Mucosa of descending colon (tissue), 3 donors: Measurements from ENCODE around the gene PAM. TPM values are rescaled to one million over a fixed set of nuclear protein-coding genes. Genes with fewer than 3 reads are reported as not detected.

Experiments
- ATAC-seq: fragments of 200-7000 bp; cut with Tn5 transposase; one replicate; pipeline ENCODE4 v1.9.1; 2020; ENCODE audit warnings: mild to moderate bottlenecking, moderate library complexity
- DNase-seq, 3 donors: peaks; one replicate each; pipeline ENCODE4 v3.0.0-alpha.2; 2020
- H3K36me3 ChIP-seq: fragments of 200-600 bp; one replicate; pipeline ENCODE4 v1.8.0; 2021; ENCODE audit warnings: low read depth, mild to moderate bottlenecking
- H3K4me1 ChIP-seq: fragments of 200-600 bp; one replicate; pipeline ENCODE4 v1.8.0; 2021; ENCODE audit warnings: low read depth, mild to moderate bottlenecking
- H3K4me3 ChIP-seq: fragments of 200-600 bp; one replicate; pipeline ENCODE4 v1.8.0; 2021; ENCODE audit warnings: mild to moderate bottlenecking
- H3K9me3 ChIP-seq: fragments of 200-600 bp; one replicate; pipeline ENCODE4 v1.8.0; 2021; ENCODE audit warnings: mild to moderate bottlenecking
- CTCF ChIP-seq: fragments of 200-600 bp; IDR thresholded peaks from one replicate; pipeline ENCODE4 v1.8.0; 2022; ENCODE audit warnings: antibody characterized with exemption, mild to moderate bottlenecking
- intact Hi-C, 2 donors: fragments of 100-400 bp; cut with DNase I in 1 of 2; cut with micrococcal nuclease in 1 of 2; formaldehyde crosslinking; loops; one replicate each; pipeline versions ENCODE4 v1.11.0 to v1.11.1; 2022; cut with DNase I, micrococcal nuclease
- total RNA-seq, 3 donors: library from RNA; stranded (reverse); fragmentation: NEBNext Ultra II Directional in 2 of 3; extraction: Animal tissue kit (Norgen Biotek cat#: 25700) in 2 of 3; gene quantifications; one replicate each; pipeline versions ENCODE4 v1.2.1 to v1.2.4, GENCODE V29; 2021 to 2023
- donor health status: DM: no; HTN: no; CAD: no; lungs with moderate emphysema.
- donor health status: DM: no; HTN: no; CAD: no.
- donor health status: DM: no; HTN: yes; CAD: no.

Gene PAM
- total RNA-seq, 3 donors from 2014 or later, result 59.7 to 164 (median 64.4) TPM

- H3K36me3 ChIP-seq, result no peaks in the 10 kb centered on the region
- H3K4me1 ChIP-seq, result no peaks in the 10 kb centered on the region
- no peak for TF ChIP-seq CTCF
- no peaks in the 10 kb centered on the region for H3K9me3 ChIP-seq
- peak; percentile 89 for ATAC-seq
- peak in 1 of 3 donors; percentile 10 for DNase-seq
- intact Hi-C loops, result no loop called here
- H3K4me3 ChIP-seq, result no peak overlapping the region
Observed at GRCh38 chr5:102807878-102808502, 52.9 kb downstream of the PAM start.

DNA sequence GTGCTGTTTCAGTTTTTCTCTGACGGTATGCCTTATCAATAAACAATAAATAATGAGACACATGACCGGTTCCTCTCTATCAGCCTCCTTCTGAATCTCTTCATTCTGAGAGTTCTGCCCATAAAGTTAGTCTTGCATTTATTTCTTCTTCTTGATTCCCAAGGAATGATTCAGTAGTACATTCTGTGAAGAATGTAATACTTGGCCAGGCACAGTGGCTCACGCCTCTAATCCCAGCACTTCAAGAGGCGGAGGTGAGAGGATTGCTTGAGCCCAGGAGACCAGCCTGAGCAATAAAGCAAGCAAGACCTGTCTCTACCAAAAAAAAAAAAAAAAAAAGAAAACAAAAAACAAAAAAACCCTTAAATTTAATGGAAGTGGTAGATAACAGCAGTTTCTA, 53.9 kb downstream of the PAM start:
- TF ChIP-seq CTCF, result no peak
- DNase-seq (no peak), ATAC-seq (no peak)
- H3K36me3 ChIP-seq, result no peaks in the 10 kb centered on the region
- no peak overlapping the region for H3K4me3 ChIP-seq
- intact Hi-C loops, result no loop called here
- no peaks in the 10 kb centered on the region for H3K4me1 ChIP-seq
- H3K9me3 ChIP-seq, result no peaks in the 10 kb centered on the region

DNA sequence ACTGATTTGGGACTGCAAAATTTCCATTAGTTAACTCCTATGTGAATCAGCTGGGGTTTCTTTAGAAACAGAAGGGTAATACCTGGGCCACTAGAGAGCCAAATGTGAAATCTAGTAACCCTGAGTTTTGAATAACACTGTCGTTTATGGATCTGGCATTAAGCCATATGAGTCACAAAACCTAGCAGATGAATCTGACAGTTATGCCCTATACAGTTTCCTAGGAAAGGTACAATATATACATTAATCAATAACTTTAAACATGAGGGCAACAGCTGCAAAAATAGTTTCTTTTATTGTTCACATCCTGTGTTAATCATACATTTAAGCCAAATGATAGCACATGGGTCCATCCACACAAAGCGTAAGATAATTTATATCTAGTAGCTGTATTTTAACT, 56.9 kb downstream of the PAM start:
- no peak for TF ChIP-seq CTCF
- intact Hi-C loops, result no loop called here
- peaks cover 3% of the 10 kb centered on the region for H3K4me1 ChIP-seq
- H3K4me3 ChIP-seq, result no peak overlapping the region
- peak in 1 of 3 donors; percentile 39 for DNase-seq
- no peaks in the 10 kb centered on the region for H3K36me3 ChIP-seq
- peak; percentile 88 for ATAC-seq
- H3K9me3 ChIP-seq, result no peaks in the 10 kb centered on the region

DNA sequence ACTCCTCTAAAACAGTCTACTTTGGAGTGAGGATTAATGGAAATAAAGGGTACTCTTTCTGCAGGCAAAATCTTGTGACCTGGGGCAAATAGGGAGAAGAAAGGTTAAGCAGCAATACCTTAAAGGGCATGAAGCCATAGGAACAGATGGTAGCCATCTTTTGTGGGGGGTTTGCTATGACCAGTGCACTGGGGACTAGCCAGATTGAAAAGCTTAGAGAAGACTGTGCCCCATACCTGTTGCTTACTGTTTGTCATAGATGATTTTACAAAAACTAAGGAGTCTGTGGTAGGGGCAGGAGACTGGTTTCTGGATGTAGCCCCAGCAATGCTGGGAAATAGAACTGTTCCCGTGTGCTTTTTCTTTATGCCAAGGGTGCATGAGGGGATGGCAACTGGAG, 58.6 kb downstream of the PAM start:
- intact Hi-C loops, result no loop called here
- DNase-seq, result no peak
- H3K36me3 ChIP-seq, result no peaks in the 10 kb centered on the region
- H3K4me3 ChIP-seq, result no peak overlapping the region
- peaks cover 3% of the 10 kb centered on the region for H3K4me1 ChIP-seq
- no peaks in the 10 kb centered on the region for H3K9me3 ChIP-seq
- TF ChIP-seq CTCF, result no peak
- no peak for ATAC-seq

DNA sequence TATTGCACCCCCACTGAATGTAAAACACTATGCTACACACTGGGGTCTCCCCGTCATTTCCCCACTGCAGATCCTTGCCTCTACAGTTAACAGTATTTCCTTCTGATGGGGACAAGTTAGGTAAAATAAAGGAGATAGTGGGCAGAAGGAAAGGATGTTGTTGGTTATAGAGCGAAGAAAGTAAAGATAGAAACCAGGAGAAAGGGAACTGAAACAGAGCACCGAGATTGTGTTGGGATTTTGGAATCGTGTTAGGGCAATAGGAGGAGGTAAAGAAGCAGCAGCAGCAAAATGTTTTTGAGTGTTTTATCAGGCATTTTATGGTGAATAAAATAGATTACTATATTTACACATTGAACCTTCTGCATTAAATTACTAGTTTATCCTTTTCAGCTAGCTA, 60.0 kb downstream of the PAM start:
- peaks cover 3% of the 10 kb centered on the region for H3K4me1 ChIP-seq
- no peak for DNase-seq
- no peak overlapping the region for H3K4me3 ChIP-seq
- no peaks in the 10 kb centered on the region for H3K36me3 ChIP-seq
- H3K9me3 ChIP-seq, result no peaks in the 10 kb centered on the region
- no peak for ATAC-seq
- no peak for TF ChIP-seq CTCF
- intact Hi-C loops, result no loop called here
